ENCODE measurements around the gene FARS2. TPM values are rescaled to one million over a fixed set of nuclear protein-coding genes. Genes with fewer than 3 reads are reported as not detected.

FARS2 gene
- total RNA-seq, 1 experiment from 2014 or later, result 13.8 TPM

DNA sequence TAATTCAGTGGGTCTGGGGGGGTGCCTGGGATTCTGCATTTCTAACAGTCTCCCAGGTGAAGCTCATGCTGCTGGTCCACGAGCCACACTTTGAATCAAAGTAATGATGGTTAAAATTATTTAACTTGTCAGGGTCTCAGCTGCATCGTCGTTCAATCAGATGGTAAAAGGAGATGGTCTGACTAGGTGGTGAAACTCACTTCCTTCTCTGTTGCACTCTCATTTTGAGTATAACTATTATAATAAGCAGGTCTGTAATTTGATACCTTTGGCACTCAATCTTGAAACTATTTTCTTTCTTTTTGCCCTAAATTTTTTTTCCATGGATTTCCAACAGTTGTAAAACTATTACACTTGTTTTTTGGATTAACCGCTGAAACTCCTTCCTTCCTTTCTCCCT lies 292.5 kb downstream of the FARS2 start:
- ChIA-PET CTCF (no interaction called here), POLR2A (no interaction called here), RAD21 (ENCODE audit: low non-redundant PET in 1 of 2, low total read pairs in 2 of 2, uncharacterized antibody in 2 of 2, unreplicated experiment in 2 of 2) (no interaction called here)
- H3K4me1 ChIP-seq (ENCODE audit: control insufficient read depth in 1 of 2, insufficient read depth in 2 of 2, low read length in 2 of 2), result no peaks in the 10 kb centered on the region
- DNase-seq (ENCODE audit: low read depth, low spot score) (no peak), ATAC-seq (no peak)
- no peak overlapping the region for H3K4me3 ChIP-seq (replicated peaks in 1 of 2; ENCODE audit: low read depth in 1 of 2, low read length in 2 of 2)
- intact Hi-C loops (cut with micrococcal nuclease), result no loop called here
- no peaks in the 10 kb centered on the region for H3K79me2 ChIP-seq (ENCODE audit: insufficient read depth, low read length)
- no peaks in the 10 kb centered on the region for H3K36me3 ChIP-seq (ENCODE audit: control insufficient read depth in 1 of 2, insufficient read depth in 2 of 2, low read length in 2 of 2)
- H4K20me1 ChIP-seq (ENCODE audit: insufficient read depth), result no peaks in the 10 kb centered on the region
- no peak overlapping the region for H3K4me2 ChIP-seq (ENCODE audit: low read length)
- no peak overlapping the region for H2AFZ ChIP-seq (ENCODE audit: low read depth, low read length, poor library complexity, severe bottlenecking)
- no peaks in the 10 kb centered on the region for H3K9me3 ChIP-seq (ENCODE audit: control insufficient read depth in 1 of 2, insufficient read depth in 1 of 2, low read depth in 1 of 2, low read length in 2 of 2)
- TF ChIP-seq CBX3 (IDR thresholded peaks at IDR 0.05; ENCODE audit: low read depth) (no peak), ELF1 (IDR thresholded peaks at IDR 0.05; ENCODE audit: borderline replicate concordance, low read depth) (no peak), SP1 (IDR thresholded peaks at IDR 0.05; ENCODE audit: low read depth) (no peak), EZH2phosphoT487 (IDR thresholded peaks at IDR 0.05; ENCODE audit: borderline replicate concordance) (no peak), CEBPB (IDR thresholded peaks at IDR 0.05; ENCODE audit: low read depth) (no peak), SRF (IDR thresholded peaks at IDR 0.05; ENCODE audit: low read depth) (no peak), RAD21 (IDR thresholded peaks at IDR 0.05; ENCODE audit: low read depth) (no peak), ZNF274 (IDR thresholded peaks at IDR 0.05; ENCODE audit: low read depth, low read length) (no peak), YY1 (IDR thresholded peaks at IDR 0.05; ENCODE audit: extremely low read depth, insufficient replicate concordance, low read depth, low read length) (no peak), POLR2A (IDR thresholded peaks at IDR 0.05; ENCODE audit: borderline replicate concordance, extremely low read depth, insufficient read depth, insufficient read length) (no peak), JUND (IDR thresholded peaks at IDR 0.05) (no peak), EGR1 (IDR thresholded peaks at IDR 0.05; ENCODE audit: low read depth) (no peak), SIN3A (IDR thresholded peaks at IDR 0.05; ENCODE audit: low read depth) (no peak), EZH2 (IDR thresholded peaks at IDR 0.05) (no peak), POLR2AphosphoS5 (IDR thresholded peaks at IDR 0.05; ENCODE audit: low read depth, low read length) (no peak)
- TF ChIP-seq, protein P1, sequence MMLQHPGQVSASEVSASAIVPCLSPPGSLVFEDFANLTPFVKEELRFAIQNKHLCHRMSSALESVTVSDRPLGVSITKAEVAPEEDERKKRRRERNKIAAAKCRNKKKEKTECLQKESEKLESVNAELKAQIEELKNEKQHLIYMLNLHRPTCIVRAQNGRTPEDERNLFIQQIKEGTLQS (IDR thresholded peaks at IDR 0.05), result no peak
- TF ChIP-seq, protein P2, sequence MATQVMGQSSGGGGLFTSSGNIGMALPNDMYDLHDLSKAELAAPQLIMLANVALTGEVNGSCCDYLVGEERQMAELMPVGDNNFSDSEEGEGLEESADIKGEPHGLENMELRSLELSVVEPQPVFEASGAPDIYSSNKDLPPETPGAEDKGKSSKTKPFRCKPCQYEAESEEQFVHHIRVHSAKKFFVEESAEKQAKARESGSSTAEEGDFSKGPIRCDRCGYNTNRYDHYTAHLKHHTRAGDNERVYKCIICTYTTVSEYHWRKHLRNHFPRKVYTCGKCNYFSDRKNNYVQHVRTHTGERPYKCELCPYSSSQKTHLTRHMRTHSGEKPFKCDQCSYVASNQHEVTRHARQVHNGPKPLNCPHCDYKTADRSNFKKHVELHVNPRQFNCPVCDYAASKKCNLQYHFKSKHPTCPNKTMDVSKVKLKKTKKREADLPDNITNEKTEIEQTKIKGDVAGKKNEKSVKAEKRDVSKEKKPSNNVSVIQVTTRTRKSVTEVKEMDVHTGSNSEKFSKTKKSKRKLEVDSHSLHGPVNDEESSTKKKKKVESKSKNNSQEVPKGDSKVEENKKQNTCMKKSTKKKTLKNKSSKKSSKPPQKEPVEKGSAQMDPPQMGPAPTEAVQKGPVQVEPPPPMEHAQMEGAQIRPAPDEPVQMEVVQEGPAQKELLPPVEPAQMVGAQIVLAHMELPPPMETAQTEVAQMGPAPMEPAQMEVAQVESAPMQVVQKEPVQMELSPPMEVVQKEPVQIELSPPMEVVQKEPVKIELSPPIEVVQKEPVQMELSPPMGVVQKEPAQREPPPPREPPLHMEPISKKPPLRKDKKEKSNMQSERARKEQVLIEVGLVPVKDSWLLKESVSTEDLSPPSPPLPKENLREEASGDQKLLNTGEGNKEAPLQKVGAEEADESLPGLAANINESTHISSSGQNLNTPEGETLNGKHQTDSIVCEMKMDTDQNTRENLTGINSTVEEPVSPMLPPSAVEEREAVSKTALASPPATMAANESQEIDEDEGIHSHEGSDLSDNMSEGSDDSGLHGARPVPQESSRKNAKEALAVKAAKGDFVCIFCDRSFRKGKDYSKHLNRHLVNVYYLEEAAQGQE (IDR thresholded peaks at IDR 0.05; ENCODE audit: low read depth), result no peak
- TF ChIP-seq, protein P3, sequence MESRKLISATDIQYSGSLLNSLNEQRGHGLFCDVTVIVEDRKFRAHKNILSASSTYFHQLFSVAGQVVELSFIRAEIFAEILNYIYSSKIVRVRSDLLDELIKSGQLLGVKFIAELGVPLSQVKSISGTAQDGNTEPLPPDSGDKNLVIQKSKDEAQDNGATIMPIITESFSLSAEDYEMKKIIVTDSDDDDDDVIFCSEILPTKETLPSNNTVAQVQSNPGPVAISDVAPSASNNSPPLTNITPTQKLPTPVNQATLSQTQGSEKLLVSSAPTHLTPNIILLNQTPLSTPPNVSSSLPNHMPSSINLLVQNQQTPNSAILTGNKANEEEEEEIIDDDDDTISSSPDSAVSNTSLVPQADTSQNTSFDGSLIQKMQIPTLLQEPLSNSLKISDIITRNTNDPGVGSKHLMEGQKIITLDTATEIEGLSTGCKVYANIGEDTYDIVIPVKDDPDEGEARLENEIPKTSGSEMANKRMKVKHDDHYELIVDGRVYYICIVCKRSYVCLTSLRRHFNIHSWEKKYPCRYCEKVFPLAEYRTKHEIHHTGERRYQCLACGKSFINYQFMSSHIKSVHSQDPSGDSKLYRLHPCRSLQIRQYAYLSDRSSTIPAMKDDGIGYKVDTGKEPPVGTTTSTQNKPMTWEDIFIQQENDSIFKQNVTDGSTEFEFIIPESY (IDR thresholded peaks at IDR 0.05; ENCODE audit: extremely low read depth, insufficient replicate concordance, low read length), result no peak
- TF ChIP-seq, protein P4, sequence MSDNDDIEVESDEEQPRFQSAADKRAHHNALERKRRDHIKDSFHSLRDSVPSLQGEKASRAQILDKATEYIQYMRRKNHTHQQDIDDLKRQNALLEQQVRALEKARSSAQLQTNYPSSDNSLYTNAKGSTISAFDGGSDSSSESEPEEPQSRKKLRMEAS (IDR thresholded peaks at IDR 0.05), result no peak
- TF ChIP-seq, protein P5, sequence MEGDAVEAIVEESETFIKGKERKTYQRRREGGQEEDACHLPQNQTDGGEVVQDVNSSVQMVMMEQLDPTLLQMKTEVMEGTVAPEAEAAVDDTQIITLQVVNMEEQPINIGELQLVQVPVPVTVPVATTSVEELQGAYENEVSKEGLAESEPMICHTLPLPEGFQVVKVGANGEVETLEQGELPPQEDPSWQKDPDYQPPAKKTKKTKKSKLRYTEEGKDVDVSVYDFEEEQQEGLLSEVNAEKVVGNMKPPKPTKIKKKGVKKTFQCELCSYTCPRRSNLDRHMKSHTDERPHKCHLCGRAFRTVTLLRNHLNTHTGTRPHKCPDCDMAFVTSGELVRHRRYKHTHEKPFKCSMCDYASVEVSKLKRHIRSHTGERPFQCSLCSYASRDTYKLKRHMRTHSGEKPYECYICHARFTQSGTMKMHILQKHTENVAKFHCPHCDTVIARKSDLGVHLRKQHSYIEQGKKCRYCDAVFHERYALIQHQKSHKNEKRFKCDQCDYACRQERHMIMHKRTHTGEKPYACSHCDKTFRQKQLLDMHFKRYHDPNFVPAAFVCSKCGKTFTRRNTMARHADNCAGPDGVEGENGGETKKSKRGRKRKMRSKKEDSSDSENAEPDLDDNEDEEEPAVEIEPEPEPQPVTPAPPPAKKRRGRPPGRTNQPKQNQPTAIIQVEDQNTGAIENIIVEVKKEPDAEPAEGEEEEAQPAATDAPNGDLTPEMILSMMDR (IDR thresholded peaks at IDR 0.05 in 2 of 3, conservative IDR thresholded peaks at IDR 0.05 in 1 of 3; ENCODE audit: borderline replicate concordance in 1 of 3, insufficient read depth in 1 of 3, low read depth in 2 of 3, low read length in 2 of 3), result no peak
- H3K9me2 ChIP-seq (ENCODE audit: insufficient read depth), result no peaks in the 10 kb centered on the region
- no peak overlapping the region for H3K27ac ChIP-seq (ENCODE audit: low read depth, low read length)
- H3K9ac ChIP-seq (ENCODE audit: low read length), result no peak overlapping the region
- no TSS peak for BruUV-seq (replicated peaks)
- H3K27me3 ChIP-seq (ENCODE audit: insufficient read depth, low read length), result no peaks in the 10 kb centered on the region

Measured in HCT116 (cell line).